LHCN-M2 (cell line): Measurements from ENCODE around the gene HLA-DQA1. TPM values are rescaled to one million over a fixed set of nuclear protein-coding genes. Genes with fewer than 3 reads are reported as not detected.

Experiments used
- total RNA-seq: library from RNA; depleted of rRNA; stranded (reverse); fragments of >200 nt; gene quantifications from 2 replicates; pipeline ENCODE4 v1.2.3, GENCODE V29; 2014; rRNA removed

The HLA-DQA1 gene
- total RNA-seq, 1 experiment from 2014 or later, result not detected

Other genes with a start within 250 kb of the HLA-DQA1 start
- gene BTNL2, start 230.2 kb upstream of the HLA-DQA1 start, total RNA-seq, result not detected in 2 replicates
- 0.38 and 1.0 TPM in 2 replicates for gene HLA-DRA, start 197.5 kb upstream of the HLA-DQA1 start, total RNA-seq
- gene HLA-DRB5, start 107.1 kb upstream of the HLA-DQA1 start, total RNA-seq, result 0.11 and 0.13 TPM in 2 replicates
- gene HLA-DRB1, start 47.6 kb upstream of the HLA-DQA1 start, total RNA-seq, result 0.45 and 0.57 TPM in 2 replicates
- gene HLA-DQB1, start 29.3 kb downstream of the HLA-DQA1 start, total RNA-seq, result not detected in 2 replicates
- not detected in 2 replicates for gene HLA-DQA2, start 104.0 kb downstream of the HLA-DQA1 start, total RNA-seq
- gene HLA-DQB2, start 126.1 kb downstream of the HLA-DQA1 start, total RNA-seq, result not detected in 2 replicates
- gene HLA-DOB, start 179.6 kb downstream of the HLA-DQA1 start, total RNA-seq, result not detected in 2 replicates
- gene TAP2, start 201.3 kb downstream of the HLA-DQA1 start, total RNA-seq, result 6.1 and 6.7 TPM in 2 replicates
- 39.8 and 55.6 TPM in 2 replicates for gene PSMB8, start 206.6 kb downstream of the HLA-DQA1 start, total RNA-seq
- gene TAP1, start 216.3 kb downstream of the HLA-DQA1 start, total RNA-seq, result 50.1 and 56.2 TPM in 2 replicates
- 9.0 and 20.0 TPM in 2 replicates for gene PSMB9, start 216.8 kb downstream of the HLA-DQA1 start, total RNA-seq